CD4-positive, alpha-beta T cell treated with Interleukin-15 for 1 hour (primary cell): ENCODE measurements around the gene SLC12A7.
"Not testable (repeated sequence)": the region's sequence is repeated elsewhere in the genome, so short reads cannot be mapped to it uniquely, and the experiment has no call there.

Source experiments
- DNase-seq: peaks from one replicate; pipeline ENCODE4 v3.0.0-alpha.2; 2020

SLC12A7 gene

DNA sequence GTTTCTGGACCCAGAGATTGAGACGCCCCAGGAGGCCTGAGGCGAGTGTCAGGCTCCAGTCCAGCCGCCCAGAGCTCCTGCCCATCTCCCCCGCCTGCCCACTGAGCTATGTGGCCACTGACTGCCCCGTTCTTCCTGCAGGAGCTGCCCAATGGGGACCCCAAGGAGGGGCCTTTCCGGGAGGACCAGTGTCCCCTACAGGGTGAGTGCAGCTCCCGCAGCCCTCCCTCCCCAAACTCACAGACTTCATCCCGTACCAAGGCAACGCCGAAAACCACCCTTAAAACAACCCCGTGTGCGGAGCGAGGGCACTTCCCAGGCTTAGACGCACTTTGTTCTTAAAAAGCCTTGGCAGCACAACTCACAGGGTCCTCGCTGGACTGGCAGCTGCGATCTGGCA lies 79.9 kb downstream of the SLC12A7 start:
- no peak for DNase-seq

DNA sequence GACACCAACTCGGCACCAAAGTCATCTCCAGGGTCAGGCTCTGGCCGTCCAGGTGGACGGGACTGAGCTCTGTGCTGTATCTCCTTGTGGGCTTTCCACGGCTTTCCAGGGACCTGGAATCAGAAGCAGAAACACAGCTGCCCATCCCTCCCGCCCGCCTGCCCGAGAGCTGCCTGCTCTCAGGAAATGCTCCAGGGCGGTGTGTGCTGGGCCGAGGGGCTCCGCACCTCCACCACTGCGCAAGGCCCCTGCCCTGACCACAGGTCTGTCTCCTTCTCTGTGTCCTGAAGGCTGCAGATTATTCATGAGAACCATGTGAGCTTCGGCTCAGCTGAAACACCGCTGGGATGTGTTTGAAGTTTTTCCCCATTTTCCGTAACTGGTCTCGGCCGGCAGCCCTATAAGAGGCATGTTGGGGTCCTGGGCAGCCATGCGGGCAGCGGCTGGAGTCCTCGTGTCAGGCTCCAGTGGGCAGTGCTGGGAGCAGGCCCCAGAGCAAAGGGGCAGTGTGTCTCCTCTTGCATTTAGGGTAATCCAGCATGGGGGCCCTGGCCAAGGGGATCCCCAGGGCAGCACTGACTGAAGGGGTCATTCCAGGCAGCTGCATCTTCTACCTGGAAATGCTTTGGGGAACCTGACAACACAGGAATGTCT lies 80.4 kb downstream of the SLC12A7 start:
- DNase-seq: no peak

DNA sequence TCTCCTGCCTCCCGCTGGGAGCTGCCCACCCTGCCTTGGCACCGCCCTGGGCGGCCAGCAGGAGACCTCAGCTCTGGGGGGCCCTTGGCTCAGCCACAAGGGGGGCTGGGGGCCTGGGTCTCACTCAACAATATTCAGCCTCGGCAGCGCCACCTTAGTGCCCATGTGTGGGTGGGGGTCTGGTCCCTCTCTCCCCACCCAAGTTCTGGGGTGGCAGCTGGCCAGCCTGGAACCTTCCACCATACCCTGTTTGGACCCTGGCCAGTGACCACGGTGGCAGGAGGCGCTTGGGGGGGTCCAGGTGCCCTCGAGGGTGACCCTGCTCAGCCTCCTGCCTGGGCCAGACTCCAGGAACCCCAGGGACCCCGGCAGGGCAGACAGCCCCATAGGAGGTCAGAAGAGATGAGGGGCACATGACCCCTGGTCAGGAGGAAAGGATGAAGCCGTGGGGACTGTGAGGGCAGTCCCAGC lies 81.0 kb downstream of the SLC12A7 start:
- DNase-seq: no peak

DNA sequence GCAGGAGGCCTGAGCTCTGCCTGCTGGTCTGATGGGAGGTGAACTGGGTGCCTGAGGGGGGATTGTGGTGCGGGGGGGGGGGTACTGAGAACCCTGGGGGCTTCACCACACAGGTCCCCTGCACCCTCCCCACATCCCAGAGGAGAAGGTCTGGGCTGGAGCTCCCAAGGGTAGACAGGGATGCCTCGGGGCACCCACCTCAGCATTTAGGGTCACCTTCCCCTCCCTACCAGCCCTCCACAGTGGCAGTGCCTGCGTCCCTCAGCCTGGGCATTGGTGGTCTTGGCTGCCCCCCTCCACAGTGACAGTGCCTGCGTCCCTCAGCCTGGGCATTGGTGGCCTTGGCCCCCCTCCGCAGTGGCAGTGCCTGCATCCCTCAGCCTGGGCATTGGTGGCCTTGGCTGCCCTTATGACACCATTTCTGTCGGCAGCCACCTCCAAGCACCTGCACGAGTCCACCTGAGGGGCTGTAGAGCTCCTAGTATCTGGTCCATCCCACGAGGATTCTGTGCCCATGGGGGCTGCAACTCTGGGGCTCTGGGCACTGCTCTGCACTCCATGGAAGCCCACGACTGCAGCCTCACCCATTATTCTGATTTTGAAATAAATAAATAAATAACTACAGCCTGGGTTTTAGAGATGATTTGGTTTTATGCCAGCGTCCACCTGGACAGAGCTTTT lies 81.8 kb downstream of the SLC12A7 start:
- no peak for DNase-seq

DNA sequence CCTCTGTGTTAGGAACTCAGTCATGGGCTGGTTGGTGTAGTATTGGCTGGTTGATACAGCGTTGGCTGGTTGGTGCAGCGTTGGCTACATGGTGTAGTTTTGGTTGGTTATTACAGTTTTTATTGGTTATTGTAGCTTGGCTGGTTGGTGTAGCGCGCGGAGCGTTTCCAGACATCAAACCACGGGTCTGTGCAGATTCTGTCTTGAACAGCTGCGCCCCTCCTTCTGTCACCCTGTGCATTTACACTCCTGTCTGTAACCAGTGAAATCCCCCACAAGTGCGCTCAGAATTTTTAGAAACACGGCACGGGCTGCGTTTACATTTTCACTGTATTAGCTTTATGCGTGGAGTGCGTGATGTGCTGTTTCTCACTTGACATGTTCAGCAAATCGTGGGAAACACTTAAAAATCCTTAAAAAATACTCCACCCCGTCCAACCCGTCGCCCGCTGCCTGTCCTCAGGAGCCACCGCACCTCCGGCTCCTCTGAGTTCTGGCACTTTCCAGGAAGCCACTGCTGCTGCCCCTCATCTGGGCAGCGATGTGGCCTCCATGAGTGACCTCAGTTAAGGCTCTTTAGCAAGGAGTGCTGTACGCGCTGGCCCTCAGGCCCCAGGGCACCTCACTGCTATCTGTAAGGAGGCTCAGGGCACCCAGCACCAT lies 82.5 kb downstream of the SLC12A7 start:
- DNase-seq: no peak

DNA sequence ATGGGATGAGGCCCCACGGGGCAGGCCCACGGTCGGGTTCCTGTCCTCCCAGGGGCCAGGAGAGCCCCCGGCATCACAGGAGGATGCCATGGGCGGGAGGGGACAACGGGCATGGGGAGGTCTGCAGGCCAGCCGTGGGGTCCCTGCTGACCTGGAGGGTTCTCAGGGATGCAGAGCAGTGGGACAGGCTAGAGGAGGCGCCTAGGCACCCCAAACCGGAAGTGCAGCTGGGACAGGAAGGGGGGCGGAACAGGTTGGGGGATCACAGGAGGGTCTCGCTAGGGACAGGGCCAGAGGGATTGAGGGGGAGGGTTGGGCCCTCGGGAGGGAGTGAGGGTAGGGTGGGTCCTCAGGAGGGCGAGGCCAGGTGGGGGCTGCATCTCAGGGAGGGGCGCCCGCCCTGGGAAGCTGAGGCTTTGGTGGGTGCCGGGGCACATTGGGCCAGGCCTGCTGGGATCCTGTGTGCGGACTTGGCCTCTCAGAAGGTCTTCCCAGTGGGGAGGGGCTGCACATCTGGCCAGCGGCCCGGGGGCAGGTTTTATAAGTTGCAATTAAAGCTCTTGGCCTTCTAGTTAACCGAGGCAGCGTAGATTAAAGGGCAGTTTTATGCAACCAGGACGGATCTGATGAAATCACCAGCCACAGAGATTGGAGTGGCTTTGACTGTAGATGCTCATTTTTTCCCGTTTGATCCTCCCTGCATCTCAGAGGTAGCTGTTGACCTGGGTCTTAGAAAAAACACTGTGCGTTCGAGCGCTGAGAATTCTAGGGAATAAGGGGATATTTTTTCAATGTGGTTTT lies 83.2 kb downstream of the SLC12A7 start:
- DNase-seq: no peak

DNA sequence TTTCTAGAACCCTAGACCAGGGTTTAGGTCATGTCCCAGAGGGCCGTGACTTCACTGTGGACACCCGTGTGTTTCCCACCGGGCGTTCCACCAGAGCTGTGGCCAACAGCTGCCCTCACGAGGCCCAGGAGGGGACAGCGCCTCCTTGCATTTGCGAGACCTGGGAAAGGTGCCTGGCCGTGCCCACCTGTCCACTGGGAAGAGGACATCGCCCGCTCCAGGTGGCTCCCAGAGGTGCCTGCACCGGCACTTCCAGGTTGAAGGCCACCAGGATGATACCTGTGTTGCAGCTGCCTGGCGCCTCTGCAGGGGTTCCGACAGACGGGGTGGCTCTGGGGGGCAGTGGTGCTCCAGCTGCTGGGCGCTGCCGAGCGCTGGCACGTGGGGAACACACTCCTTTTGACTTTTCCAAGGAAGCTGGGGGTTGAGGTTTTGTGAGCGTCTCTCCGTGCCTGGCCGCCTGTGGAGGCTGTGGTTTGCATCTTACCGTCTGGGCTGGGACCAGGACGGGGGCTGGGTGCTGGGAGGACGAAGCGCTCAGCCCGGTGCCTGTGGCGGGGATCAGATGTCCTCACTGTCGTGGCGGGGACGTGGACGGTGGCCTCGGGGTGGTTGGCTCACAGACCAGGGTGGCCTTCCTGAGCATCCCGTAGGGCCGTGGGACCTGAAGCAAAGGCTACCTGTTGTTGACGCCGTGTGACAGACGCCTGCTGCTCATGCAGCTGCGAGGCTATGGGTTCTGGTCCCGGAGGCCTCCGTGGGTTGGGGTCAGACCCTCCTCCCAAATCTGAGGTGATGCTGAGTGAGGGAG lies 84.0 kb downstream of the SLC12A7 start:
- no peak for DNase-seq

DNA sequence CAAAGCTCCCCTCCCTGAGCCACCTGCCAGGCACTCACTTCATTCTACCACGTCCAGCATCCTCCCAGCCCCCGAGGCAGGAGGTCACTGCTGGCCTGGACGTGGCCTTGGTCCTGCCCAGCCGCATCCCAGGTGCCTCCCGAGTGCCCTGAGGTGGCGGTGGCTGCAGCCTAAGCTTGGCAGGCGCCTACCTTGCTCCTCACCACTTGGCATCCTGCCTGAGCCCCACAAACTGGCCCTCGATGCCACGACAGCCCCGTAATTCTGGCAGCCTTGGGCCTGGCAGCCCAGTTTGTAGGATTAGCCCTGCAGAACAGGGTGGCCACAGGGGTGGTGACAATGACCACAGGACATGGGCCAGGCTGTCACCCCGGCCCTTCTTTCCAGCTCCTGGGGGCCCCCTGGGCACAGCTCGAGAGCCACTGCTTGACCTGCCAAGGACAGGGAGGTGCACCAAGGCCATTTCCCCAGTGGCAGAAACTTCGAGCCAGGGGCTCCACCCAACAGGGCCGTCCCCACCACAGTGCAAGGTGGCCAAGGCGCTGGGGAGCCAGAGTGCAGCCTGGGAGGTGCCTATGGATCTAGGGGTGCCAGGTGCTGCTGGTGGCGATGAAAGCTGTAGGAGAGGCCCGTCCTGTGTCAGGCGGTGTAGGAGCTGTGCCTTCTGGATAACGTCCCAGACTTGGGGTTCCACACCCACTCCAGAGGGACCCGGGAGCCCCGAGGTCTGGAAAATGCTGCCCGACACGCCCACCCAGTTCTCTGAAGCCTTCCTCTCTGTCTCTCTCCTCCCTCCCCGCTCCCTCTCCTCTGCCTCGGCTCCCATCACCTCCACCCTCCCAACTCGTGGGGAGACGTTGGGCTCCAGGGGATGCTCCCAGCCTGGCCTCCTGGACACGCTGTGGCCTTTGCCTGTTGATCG lies 84.9 kb downstream of the SLC12A7 start:
- DNase-seq: no peak

DNA sequence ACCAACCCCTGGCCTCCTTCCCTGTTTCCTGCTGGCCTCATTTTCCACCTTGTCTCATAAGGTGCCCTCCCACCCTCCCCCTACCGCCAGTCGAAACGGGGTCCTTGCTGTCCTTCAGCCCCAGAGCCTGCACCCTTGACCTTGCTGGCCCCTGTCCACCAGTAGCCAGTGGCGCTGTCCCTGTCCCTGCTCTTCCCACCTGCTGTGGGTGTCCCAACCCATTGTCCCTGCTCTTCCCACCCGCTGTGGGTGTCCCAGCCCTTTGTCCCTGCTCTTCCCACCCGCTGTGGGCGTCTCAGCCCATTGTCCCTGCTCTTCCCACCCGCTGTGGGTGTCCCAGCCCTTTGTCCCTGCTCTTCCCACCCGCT lies 89.9 kb downstream of the SLC12A7 start:
- DNase-seq: not testable (repeated sequence)

DNA sequence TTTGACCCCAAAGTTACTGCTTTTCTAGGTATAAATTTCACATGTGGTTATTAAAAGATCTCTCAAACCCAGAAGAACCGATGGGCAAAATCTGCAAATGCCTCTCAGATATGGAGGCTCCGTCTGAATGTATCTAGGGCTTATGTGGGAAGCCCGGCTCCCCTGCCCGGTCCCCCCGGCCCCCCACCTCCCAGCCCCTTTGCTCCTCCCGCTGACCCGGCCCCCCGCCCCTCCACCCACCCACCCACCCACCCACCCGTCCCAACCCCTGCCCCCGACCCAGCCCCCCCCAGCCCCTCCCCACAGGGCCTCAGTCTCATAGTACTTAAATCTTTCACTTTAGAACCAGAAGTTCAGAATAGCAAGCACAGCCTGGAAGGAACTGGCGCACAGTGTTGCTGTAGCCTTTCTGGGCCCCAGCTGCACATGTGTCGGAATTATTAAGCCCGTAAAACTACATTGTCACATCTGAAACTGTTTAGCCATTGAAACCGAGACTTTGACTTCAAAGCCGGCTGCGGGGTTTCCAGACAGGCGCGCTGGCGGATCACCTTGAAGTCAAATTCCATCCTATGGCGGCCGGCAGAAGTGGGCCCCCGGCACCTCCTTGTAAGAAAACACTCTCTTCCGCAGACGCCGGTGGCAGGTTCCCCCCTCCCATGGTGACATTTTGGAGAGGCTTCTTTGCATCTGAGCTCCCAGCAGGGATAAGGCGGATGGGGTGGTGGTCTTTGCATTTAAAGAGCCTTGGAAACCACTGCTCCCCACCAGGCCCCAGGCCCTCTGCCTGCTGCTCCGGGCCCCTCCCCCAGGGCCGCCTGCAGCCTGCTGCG lies 90.5 kb downstream of the SLC12A7 start:
- DNase-seq: no peak

DNA sequence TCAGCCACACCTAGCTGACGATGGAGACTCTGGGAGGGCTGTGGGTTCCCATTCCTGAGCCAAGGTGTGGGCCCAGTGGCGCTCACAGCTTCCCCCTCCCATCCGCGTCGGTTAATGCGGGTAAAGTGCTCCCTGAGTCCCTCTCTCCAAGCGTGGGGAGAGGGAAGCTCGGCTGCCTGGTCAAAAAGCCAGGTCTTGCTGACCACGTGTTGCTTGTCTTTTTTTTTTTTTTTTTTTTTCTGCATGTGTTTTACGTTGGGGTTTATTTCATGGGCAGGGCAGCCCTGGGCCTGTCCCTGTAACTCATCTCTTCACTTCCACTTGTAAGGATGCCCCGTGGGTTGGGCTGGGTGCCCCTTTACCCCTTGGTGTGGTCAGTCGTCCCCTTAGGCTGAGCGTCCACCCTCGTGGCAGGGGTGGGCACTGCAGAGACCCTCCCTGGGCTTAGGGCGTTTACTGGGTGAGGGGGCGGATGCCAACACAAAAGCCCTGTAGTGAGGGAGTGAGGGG lies 91.4 kb downstream of the SLC12A7 start:
- no peak for DNase-seq

DNA sequence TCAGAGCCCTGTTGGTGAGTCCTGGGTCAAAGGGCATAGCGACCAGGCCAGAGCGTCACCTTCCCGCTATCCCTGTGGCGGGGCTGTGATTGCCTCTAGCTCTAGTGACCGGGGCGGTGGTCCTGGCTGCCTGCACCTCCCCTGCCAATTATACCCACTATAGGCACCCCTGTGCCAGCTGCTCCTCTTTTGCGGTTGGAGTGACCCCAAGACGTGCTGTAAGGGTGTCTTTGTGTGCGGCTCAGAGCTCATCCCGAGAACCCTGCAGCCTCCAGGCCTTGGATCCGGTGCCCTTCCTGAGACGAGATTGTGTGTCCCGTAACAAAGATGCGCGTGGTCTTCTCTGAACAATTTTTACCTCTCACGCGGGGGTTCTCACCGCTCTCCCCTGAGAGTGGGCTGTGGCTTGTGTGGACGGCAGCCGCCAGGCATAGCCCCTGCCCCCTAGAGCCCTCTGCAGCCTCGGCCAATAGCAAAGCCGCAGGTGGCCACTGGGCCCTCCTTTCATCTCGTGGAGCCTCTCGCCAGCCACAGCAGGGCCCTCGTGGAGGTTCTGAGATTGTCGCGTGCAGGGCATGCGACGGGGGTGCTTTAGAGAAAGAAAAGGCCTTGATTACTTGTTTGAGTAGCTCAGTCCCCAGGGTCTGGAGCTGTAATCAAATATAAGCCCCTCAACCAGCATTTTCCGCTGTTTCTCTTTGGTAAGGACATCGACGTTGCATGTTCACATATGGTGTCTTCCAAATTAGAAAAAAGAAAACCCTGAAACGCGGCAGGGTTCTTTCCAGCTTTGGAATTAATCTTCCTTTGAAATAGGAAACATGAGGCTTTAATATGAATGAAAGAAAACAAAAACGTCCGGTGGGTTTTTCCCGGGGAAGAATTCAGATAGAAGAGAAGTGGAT lies 92.6 kb downstream of the SLC12A7 start:
- DNase-seq: no peak

DNA sequence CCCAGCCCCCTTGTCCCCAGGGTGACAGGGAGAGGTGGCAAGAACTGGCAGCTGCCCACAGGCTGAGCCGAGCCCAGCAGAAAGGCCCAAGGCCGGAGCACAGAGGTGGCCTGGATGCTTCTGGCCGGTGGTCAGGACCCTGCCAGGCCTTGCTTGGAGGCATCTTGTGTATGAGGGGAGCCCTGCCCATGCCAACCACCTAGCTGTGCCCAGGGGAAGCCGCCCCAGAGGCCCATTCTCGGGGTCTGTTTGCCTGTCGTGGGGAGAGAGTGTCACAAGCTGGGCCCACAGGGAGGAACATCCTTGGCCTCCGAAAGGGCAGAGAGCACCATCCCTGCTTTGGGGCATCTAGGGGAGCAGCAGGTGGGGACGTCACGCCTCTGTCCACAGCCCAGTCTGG lies 93.3 kb downstream of the SLC12A7 start:
- no peak for DNase-seq

DNA sequence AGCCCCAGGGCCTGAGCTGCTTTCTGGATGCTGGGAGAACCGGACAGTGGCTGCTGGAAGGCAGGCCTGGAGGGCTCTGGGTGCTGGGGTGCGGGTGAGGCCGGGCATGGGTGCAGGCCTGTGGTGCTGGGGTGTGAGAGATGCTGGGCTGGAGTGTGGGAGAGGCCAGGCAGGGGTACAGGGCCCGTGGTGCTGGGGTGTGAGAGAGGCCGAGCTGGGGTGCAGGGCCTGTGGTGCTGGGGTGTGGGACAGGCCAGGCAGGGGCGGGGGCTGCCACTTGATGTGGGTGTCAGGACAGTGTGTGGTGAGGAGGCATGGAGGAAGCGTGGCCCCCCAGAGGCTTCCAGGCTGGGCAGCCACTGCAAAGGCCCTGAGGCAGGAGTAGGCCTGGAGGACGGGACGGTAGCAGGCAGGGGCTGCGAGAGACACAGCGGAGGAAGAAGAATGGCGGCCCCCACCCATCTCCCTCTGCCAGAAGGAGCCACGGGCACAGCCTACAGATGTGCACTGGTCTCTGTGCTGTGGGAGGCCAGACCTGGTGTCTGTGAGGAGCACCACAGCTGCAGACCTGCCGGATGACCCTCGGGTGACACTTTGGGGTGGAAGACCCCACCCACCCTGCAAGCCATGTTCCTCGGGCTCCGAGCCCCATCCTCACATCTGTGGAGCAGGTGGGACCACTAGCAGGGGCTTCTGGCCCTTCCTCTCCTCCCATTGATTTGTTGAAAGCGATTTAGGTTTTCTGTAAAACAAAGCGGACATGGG lies 94.0 kb downstream of the SLC12A7 start:
- DNase-seq: no peak

DNA sequence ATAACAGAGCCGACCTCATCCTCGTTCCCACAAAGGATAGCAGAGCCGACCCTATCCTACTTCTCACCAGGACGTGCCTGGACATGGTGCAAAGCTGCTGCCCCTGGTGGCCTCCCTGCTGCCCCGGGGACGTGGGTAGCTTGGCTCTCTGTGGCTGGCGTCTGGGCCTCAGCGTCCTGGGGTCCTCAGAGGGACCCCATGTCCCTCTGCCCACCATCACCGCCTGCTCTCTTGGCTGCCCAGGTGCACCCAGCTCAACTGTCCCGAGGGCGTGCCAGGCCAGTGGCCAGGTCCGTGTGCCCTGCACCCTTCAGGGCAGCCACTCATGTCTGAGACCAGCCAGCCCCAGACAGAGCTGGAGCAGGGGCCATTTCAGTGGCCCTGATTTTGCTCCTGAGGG lies 94.8 kb downstream of the SLC12A7 start:
- DNase-seq: no peak

DNA sequence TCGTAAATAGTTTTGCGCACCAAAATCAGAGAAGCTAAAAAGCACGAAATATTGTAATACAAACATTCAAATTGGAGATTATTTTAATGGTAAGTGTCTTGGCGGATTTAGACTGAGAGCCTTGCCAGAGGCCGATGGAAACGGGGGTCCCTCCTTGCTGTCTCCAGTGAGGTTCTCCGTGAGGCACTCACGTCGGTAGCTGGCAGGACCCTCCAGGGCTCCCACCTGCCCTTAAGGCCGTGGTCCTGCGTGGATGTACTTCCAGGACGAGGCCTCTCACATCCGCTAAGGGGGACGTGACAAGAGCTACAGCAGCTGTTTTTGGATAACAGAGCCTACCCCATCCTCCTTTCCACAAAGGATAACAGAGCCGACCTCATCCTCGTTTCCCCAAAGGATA lies 95.4 kb downstream of the SLC12A7 start:
- no peak for DNase-seq

DNA sequence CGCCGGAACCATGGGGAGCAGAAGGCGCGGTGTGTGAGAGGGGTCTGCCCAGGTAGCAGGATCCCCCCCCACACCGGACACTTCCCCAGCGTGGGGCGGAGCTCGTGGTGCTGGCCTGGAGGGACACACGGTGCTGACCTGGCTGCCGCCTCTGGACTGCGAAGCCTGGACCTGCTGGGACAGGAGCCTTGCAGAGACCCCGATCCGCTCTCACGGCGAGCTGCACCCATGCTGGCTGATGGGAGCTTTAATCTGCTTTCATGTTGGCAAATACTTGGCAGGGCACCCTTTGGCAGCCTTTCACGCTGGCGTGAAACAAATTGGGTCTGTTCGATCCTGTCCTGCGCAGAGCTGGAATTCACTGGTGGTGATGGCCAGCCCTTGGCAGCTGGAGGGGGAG lies 95.8 kb downstream of the SLC12A7 start:
- DNase-seq: no peak

DNA sequence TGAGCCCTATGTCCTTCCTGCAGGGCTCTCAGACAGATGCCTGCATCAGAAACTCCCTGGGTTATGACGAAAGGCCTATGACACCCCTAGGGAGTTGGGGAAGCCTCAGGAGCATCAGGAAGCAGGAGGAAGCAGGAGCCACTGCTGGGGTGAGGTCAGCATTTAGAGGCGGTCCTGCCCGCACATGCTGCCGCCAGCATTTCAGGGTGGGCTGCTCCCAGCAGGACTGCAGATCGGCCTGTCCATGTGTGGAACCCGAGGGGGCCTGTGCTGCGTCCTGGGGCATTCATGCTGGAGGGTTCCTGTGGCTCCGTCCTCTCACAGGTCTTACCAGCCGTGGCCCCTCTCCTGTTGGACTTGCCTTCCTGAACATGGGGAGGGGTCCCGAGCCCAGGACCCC lies 96.4 kb downstream of the SLC12A7 start:
- no peak for DNase-seq
